Measurements from ENCODE around the gene C6orf15.

C6orf15 gene

GRCh38 chr6:31129130-31129529 is 16.8 kb upstream of the C6orf15 start:
- DNase-seq = no peak

GRCh38 chr6:31128093-31128676 is 15.8 kb upstream of the C6orf15 start:
- peak; percentile 58 to 78 for DNase-seq

GRCh38 chr6:31126396-31127175 is 14.2 kb upstream of the C6orf15 start:
- DNase-seq = no peak

GRCh38 chr6:31125586-31126363 is 13.4 kb upstream of the C6orf15 start:
- no peak for DNase-seq

GRCh38 chr6:31125162-31125561 is 12.8 kb upstream of the C6orf15 start:
- no peak for DNase-seq

GRCh38 chr6:31122791-31123706 is 10.7 kb upstream of the C6orf15 start:
- no peak for DNase-seq

GRCh38 chr6:31121131-31121790 is 8.9 kb upstream of the C6orf15 start:
- DNase-seq = no peak

GRCh38 chr6:31120151-31120915 is 8.0 kb upstream of the C6orf15 start, which contains the start of gene CDSN:
TSS of gene CDSN (minus strand) at chr6:31120446. CDS start at chr6:31120419, 27 bp downstream.
- no peak for DNase-seq

- DNase-seq = no peak
Observed at GRCh38 chr6:31118178-31118577, 5.8 kb upstream of the C6orf15 start.

- no peak for DNase-seq
Observed at GRCh38 chr6:31116661-31117385, 4.4 kb upstream of the C6orf15 start.

- no peak for DNase-seq
Observed at GRCh38 chr6:31115941-31116560, 3.7 kb upstream of the C6orf15 start.

- DNase-seq = peak in 1 of 2 donors; percentile 35
Observed at GRCh38 chr6:31114970-31115849, 2.8 kb upstream of the C6orf15 start.

- no peak for DNase-seq
Observed at GRCh38 chr6:31114541-31114878, 2.1 kb upstream of the C6orf15 start, which contains the start of gene PSORS1C1. TSS of gene PSORS1C1 (plus strand) at chr6:31114800. CDS start at chr6:31129633, 14,833 bp downstream.

- no peak for DNase-seq
Observed at GRCh38 chr6:31113861-31114540, 1.6 kb upstream of the C6orf15 start.

GRCh38 chr6:31111712-31112111 is 663 bp downstream of the C6orf15 start:
- DNase-seq = no peak

GRCh38 chr6:31110825-31111582 is 1.4 kb downstream of the C6orf15 start:
- no peak for DNase-seq

GRCh38 chr6:31107052-31107451 is 5.3 kb downstream of the C6orf15 start:
- DNase-seq = no peak

- DNase-seq = no peak
Observed at GRCh38 chr6:31103136-31103535, 9.2 kb downstream of the C6orf15 start.
